HuH-7 (cell line): Measurements from ENCODE around the gene ZNF518B.
"Not testable (repeated sequence)": the region's sequence is repeated elsewhere in the genome, so short reads cannot be mapped to it uniquely, and the experiment has no call there.

Source experiments
- DNase-seq: peaks from one replicate; pipeline ENCODE4 v3.0.0; 2011; ENCODE audit warnings: low spot score

Gene ZNF518B

DNA sequence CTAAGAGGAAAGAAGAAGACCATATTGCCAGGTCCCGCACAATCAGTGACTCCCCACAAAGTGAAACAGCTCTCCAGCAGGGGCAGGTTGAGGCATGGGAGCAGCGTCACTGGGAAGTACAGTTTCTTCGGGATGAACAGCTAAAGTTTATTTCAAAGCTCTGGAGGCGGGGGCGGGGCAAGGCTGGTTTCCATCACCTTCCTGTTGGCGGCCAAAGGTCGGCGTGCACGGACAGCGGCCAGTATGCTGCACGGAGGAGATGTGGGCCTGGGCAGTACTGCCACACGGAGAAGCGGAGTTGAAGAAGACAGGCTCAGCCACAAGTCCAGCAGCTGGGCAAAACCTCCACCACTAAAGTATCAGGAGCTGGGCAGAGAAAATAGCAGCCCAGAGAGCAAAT, 951 bp upstream of the ZNF518B start:
- DNase-seq: no peak

GRCh38 chr4:10456595-10457254, 501 bp downstream of the ZNF518B start:
- no peak for DNase-seq

- no peak for DNase-seq
These were observed 999 bp downstream of the ZNF518B start for GRCh38 chr4:10456260-10456594.

DNA sequence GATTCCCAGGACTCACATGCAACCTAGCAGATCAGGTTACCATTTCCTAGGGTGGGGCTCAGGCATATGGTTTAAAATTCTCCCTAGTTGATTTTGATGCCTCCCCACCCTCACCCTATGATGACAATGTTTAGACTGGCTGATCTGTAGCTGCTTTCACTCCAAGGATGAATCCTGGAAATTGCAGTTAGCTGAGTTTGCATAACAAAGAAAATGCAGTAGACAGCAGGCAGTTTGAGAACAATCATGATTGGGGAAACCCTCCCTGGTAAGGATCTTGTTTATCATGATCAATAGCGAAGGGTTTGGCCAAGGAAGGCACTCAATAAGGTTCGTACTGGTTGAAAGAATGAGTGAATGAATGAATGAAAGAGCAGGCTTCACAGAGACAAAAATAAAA, 2.1 kb downstream of the ZNF518B start:
- no peak for DNase-seq

GRCh38 chr4:10454726-10455125, 2.5 kb downstream of the ZNF518B start:
- DNase-seq: no peak

DNA sequence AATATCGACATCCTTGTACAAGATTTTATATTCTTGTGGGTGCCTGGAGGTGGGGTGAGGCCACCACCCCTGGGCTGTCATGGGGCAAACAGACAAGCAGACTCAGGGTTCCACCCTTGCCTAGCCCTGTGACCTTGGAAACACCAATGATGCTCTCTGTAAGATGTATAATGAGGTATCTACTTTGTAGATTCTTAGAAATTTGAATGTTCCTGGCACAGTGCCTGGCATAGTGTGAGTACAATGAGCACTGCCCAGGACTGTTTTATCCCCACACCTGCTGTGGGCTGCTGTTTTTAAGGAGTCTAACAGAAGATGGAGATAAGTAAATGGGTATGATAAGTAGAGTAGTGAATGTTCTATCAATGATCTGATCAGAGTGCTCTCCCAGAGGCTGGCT, 3.1 kb downstream of the ZNF518B start:
- no peak for DNase-seq

DNA sequence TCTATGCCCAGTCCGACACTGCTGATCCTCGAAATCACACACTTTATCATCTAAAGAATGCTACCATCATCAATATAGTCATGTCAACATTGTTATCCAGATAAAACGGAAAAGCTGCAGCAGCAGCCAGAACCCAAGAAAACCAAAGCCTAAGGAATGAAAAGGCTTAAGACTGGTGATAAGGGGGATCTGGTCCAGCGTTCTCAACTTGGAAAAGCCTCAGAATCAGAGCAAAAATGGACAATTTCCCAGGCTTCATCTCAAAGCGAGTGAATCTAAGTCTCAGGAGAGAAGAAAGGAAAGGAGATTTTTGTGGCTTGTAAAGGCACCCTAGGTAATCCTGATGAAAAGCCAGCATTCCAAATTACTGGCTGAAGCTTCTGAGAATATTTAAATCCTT, 8.2 kb downstream of the ZNF518B start:
- no peak for DNase-seq

DNA sequence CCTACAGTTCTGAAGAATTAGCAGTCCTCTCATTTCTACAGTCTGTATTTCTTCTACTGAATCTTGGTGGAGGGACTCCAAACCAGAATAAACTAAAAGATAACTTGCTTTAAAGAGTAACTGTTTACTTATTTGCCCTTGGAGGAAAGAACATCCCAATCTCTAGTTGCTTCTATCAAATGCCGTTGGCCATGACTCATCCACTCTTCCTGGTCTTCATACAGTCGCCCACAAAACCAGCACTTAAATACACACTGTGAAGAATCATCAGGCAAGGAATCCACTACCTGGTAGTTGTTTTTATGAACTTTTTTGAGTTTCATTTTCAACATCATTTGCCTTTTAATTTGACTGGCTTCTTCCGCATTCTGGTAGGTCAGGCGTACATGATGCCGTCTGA, 14.2 kb downstream of the ZNF518B start:
- DNase-seq: no peak

DNA sequence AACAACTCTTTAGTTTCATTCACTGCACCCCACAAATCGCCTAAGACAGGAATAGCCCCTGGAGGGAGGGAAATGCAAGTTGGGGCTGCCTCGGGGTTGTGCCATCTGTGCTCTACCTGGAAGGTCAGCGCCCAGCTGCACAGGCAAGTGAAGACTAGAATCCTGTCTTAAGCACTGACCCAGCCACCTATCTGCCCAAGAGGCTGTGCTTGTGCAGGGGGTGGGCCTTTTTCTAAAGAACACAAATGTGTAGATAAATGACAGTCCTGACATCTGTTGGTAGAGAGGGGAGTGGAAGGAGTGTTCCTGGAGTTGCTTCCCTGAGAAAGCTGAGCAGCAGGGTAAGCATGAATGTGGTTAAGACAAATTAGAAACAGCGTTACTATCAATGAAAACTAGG, 15.7 kb downstream of the ZNF518B start:
- no peak for DNase-seq

DNA sequence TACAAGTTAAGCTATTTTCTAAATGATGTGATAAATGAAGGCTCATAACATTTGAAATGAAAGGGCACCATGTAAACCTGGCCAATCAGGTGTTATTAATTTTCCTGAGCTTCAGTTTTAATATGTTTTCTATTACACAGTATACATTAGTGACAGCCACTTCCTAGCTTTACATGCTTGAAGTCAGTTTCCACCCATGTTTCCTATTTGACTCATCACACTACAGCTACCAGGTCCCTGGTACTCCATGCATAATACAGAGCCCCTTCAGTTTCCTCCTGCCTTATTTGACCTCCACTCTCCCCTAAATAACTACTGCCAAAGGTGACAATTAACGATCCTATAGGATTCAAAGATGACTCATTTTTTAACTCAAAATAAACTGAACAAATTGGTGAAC, 18.3 kb downstream of the ZNF518B start:
- DNase-seq: no peak

- no peak for DNase-seq
These were observed 19.5 kb downstream of the ZNF518B start for GRCh38 chr4:10437735-10438134.

DNA sequence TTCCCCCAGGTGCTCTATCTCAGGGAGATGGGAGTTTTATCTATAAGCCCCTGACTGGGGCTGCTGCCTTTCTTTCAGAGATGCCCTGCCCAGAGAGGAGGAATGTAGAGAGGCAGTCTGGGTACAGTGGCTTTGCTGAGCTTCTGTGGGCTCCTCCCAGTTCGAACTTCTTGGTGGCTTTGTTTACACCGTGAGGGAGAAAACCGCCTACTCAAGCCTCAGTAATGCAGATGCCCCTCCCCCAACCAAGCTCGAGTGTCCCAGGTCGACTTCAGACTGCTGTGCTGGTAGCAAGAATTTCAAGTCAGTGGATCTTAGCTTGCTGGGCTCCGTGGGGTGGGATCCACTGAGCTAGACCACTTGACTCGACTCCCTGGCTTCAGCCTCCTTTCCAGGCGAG, 29.5 kb downstream of the ZNF518B start:
- DNase-seq: not testable (repeated sequence)

DNA sequence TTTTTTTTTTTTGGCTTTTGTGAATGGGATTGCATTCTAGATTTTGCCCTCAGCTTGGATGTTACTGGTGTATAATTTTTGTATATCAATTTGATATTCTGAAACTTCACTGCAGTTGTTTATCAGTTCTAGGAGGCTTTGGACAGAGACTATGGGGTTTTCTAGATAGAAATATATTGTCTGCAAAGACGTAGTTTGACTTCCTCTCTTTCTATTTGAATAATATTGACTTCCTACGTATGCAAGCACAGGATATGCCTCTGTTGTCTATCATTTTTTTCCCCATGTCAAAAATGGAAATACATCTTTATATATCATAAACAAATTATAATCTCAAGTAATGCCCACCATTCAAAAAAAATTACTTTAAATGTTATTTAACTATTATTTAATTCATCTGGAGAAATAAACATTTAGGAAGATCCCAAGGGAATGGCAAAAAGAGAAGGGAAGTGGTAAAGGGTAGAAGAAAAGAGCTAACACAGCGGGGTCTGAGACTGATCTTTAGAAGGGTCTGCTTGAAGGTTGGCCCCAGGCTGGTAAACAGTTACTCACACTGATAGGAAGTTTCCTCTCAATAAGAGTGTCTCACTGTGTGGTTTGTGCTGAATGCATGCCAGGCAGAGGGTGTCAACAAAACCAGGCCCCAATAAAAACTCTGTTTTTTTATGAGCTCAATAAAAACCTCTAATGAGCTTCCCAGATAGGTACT, 35.7 kb downstream of the ZNF518B start:
- no peak for DNase-seq

GRCh38 chr4:10417740-10418139, 39.5 kb downstream of the ZNF518B start:
- DNase-seq: no peak

- DNase-seq: no peak
These were observed 40.8 kb downstream of the ZNF518B start for GRCh38 chr4:10416441-10416840.

DNA sequence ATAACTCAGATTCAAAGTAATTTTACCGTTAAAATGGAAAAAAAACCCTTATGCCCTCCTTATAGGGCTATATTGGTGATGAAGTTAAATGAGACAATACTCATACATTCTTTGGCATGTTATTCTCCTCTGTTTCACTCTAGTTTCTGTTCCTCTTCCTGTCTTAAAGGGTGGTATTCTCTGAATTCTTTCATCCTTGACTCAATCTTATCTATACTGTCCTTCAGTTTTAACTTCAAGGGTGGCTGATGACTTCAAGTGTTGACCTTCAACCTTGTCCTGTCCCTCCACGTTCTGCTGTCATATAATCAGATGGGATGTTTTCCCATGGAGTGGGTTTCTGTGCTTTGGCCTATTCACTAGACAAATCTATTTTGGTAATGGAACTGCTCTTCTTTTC, 44.0 kb downstream of the ZNF518B start:
- DNase-seq: no peak

DNA sequence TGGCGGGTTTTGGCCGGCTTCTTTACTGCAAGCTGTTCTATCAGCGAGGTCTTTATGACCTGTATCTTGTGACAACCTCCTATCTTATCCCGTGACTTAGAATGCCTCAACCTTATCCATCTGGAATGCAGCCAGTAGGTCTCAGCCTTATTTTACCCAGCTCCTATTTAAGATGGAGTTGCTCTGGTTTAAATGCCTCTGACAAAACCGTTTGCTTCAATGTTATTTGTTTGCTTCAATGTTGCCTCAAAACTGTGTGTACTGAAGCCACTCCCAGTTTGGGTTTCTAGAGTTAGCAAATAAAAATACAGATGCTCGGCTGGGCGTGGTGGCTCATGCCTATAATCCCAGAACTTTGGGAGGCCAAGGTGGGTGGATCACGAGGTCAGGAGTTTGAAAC, 51.6 kb downstream of the ZNF518B start:
- no peak for DNase-seq

- DNase-seq: peak; percentile 20
These were observed 53.4 kb downstream of the ZNF518B start for GRCh38 chr4:10403633-10404445.

- DNase-seq: no peak
These were observed 61.1 kb downstream of the ZNF518B start for GRCh38 chr4:10395971-10396580.
